PC-9 (cell line): Measurements from ENCODE around the gene TMEM150C. TPM values are rescaled to one million over a fixed set of nuclear protein-coding genes. Genes with fewer than 3 reads are reported as not detected.

Experiments
- BruUV-seq: library from RNA; stranded (reverse); fragments of 400-500 nt; replicated peaks from 2 replicates; lab custom pipeline; 2021; lab: Mats Ljungman, UMichigan
- CTCF ChIA-PET: fragments of 300-600 bp; sonication (Branson Sonifier 250); formaldehyde crosslinking; loops from one replicate; lab custom pipeline; 2022; ENCODE audit warnings: antibody characterized with exemption; lab: Charles Lee
- POLR2A ChIA-PET: fragments of 300-600 bp; sonication (Branson Sonifier 250); formaldehyde crosslinking; loops from one replicate; lab custom pipeline; 2022; ENCODE audit warnings: antibody characterized with exemption; ENCODE audit not compliant: unreplicated experiment; lab: Charles Lee
- DNase-seq, 2 experiments: peaks; one replicate each; pipeline versions ENCODE4 v3.0.0 to v3.0.0-alpha.2; 2015 to 2022; ENCODE audit warnings: mixed read lengths in 1 of 2
- H2AFZ ChIP-seq: fragments of 200-600 bp; sonication (generic); 2 replicates; pipeline ENCODE4 v1.8.1; 2017; ENCODE audit warnings: antibody characterized with exemption
- H3F3A ChIP-seq: fragments of 200-600 bp; sonication (generic); 2 replicates; pipeline ENCODE4 v1.8.1; 2017; ENCODE audit warnings: antibody characterized with exemption, mild to moderate bottlenecking, low read depth; ENCODE audit not compliant: insufficient read depth
- H3K27ac ChIP-seq: fragments of 200-600 bp; sonication (generic); 2 replicates; pipeline ENCODE4 v1.6.1; 2016; ENCODE audit warnings: mixed run types
- H3K27me3 ChIP-seq: fragments of 200-600 bp; sonication (generic); 2 replicates; pipeline ENCODE4 v1.6.1; 2016; ENCODE audit warnings: low read depth, mixed run types; ENCODE audit not compliant: insufficient read depth
- H3K36me3 ChIP-seq: fragments of 200-600 bp; sonication (generic); 2 replicates; pipeline ENCODE4 v1.6.1; 2016; ENCODE audit warnings: low read depth, mixed run types
- H3K4me1 ChIP-seq: fragments of 200-600 bp; sonication (generic); replicated peaks from 2 replicates; pipeline ENCODE4 v1.6.1; 2016; ENCODE audit warnings: mixed run types; ENCODE audit not compliant: insufficient read depth
- H3K4me2 ChIP-seq: fragments of 200-600 bp; sonication (generic); 2 replicates; pipeline ENCODE4 v1.6.1; 2017; ENCODE audit warnings: mixed run types
- H3K4me3 ChIP-seq: fragments of 200-600 bp; sonication (generic); 2 replicates; pipeline ENCODE4 v1.6.1; 2016; ENCODE audit warnings: mixed run types
- H3K79me2 ChIP-seq: fragments of 200-600 bp; sonication (generic); 2 replicates; pipeline ENCODE4 v1.6.1; 2017; ENCODE audit warnings: low read depth, mixed run types
- H3K9me2 ChIP-seq: fragments of 200-600 bp; sonication (generic); 2 replicates; pipeline ENCODE4 v1.8.1; 2017; ENCODE audit warnings: mild to moderate bottlenecking; ENCODE audit not compliant: insufficient read depth
- H3K9me3 ChIP-seq: fragments of 200-600 bp; sonication (generic); 2 replicates; pipeline ENCODE4 v1.8.1; 2016; ENCODE audit warnings: low read depth; ENCODE audit not compliant: insufficient read depth
- H4K20me1 ChIP-seq: fragments of 200-600 bp; sonication (generic); 2 replicates; pipeline ENCODE4 v1.8.1; 2017; ENCODE audit not compliant: insufficient read depth
- EZH2 ChIP-seq: fragments of 200-600 bp; sonication (generic); IDR thresholded peaks from 2 replicates; pipeline ENCODE4 v1.8.0; 2017; ENCODE audit warnings: antibody characterized with exemption, low read depth
- intact Hi-C: fragments of 100-400 bp; cut with micrococcal nuclease; formaldehyde crosslinking; loops from one replicate; pipeline ENCODE4 v1.10.0; 2022; ENCODE audit not compliant: unreplicated experiment
- total RNA-seq: library from RNA; stranded (reverse); gene quantifications from 2 replicates; pipeline ENCODE4 v1.2.3, GENCODE V29; 2021
- TF ChIP-seq, protein P1 (sequence below): fragments of 200-600 bp; sonication (generic); conservative IDR thresholded peaks from 2 replicates; pipeline ENCODE4 v1.6.1; 2017; ENCODE audit warnings: mixed run types, antibody characterized with exemption, mild to moderate bottlenecking, moderate library complexity

The TMEM150C gene
- total RNA-seq, 1 experiment from 2014 or later = 0.74 TPM

DNA sequence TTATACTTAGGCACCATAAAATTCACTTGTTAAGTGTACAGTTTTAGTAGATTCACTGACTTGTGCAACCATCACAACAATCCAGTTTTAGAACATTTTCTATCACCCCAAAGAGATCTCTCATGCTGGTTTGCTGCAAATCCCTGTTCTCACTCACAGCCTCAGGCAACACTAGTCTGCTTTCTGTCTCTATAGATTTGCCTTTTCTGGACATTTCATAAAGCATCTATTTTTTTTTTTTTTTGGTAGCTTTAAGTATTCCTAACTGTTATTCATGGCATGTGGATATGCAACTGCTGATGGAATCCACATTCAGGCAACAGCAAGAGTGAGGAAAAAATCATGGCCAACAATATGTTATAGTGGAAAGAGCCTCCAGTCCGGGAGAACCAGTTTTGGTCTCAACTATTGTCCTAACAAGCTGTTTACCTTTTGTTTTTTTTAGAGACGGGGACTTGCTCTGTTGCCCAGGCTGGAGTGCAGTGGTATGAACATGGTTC, 27.0 kb upstream of the TMEM150C start:
- Histone ChIP-seq H3K27ac (no peak overlapping the region), H3K4me3 (no peak overlapping the region), H3K4me2 (no peak overlapping the region), H2AFZ (no peak overlapping the region), H4K20me1 (no peaks in the 10 kb centered on the region), H3K79me2 (no peaks in the 10 kb centered on the region), H3K9me2 (no peaks in the 10 kb centered on the region), H3K36me3 (no peaks in the 10 kb centered on the region), H3K9me3 (no peaks in the 10 kb centered on the region), H3K27me3 (no peaks in the 10 kb centered on the region), H3F3A (no peaks in the 10 kb centered on the region), H3K4me1 (no peaks in the 10 kb centered on the region)
- BruUV-seq = no TSS peak
- DNase-seq = no peak
- POLR2A ChIA-PET = no interaction called here
- intact Hi-C loops = no loop called here
- CTCF ChIA-PET = interaction anchor here (0.6 kb wide), 1 partner anchor 323 kb away, joined by 3 read pairs; no protein-coding TSS in a partner anchor
- no peak for TF ChIP-seq EZH2
- TF ChIP-seq, protein P1, sequence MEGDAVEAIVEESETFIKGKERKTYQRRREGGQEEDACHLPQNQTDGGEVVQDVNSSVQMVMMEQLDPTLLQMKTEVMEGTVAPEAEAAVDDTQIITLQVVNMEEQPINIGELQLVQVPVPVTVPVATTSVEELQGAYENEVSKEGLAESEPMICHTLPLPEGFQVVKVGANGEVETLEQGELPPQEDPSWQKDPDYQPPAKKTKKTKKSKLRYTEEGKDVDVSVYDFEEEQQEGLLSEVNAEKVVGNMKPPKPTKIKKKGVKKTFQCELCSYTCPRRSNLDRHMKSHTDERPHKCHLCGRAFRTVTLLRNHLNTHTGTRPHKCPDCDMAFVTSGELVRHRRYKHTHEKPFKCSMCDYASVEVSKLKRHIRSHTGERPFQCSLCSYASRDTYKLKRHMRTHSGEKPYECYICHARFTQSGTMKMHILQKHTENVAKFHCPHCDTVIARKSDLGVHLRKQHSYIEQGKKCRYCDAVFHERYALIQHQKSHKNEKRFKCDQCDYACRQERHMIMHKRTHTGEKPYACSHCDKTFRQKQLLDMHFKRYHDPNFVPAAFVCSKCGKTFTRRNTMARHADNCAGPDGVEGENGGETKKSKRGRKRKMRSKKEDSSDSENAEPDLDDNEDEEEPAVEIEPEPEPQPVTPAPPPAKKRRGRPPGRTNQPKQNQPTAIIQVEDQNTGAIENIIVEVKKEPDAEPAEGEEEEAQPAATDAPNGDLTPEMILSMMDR = no peak

DNA sequence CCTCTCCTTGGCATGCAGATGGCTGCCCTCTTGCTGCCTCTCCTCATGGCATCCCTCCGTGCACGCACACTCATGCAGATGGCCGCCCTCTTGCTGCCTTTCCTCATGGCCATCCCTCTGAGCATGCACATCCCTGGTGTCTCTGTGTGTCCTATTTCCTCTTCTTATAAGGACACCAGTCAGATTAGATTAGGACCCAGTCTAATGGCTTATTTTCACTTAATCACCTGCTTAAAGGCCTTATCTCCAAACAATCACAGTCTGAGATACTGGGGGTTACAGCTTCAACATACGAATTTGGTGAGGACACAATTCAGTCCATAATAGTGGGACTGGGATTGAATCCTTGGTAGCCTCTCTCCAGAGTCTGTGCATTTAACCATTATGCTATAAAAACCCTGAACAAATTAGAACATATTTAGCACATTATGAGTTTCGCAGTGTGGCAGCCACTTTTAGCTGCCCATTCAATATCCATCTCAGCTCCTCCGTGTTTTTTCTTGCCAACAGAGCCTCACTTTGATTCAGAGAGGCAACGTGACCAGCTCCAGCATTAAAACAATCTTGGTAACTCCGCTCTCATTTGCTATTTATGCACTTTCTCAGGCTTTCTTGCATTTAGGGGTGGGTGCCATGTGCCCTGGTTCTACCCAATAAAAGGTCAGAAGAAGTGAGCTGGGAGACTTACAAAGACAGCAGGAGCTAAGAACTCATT, 26.2 kb upstream of the TMEM150C start:
- Histone ChIP-seq H3K36me3 (no peaks in the 10 kb centered on the region), H3F3A (no peaks in the 10 kb centered on the region), H3K9me2 (no peaks in the 10 kb centered on the region), H2AFZ (no peak overlapping the region), H4K20me1 (no peaks in the 10 kb centered on the region), H3K27me3 (no peaks in the 10 kb centered on the region), H3K4me1 (no peaks in the 10 kb centered on the region), H3K4me3 (no peak overlapping the region), H3K79me2 (no peaks in the 10 kb centered on the region), H3K27ac (no peak overlapping the region), H3K4me2 (no peak overlapping the region), H3K9me3 (no peaks in the 10 kb centered on the region)
- intact Hi-C loops = no loop called here
- no TSS peak for BruUV-seq
- CTCF ChIA-PET = no interaction called here
- DNase-seq = no peak
- POLR2A ChIA-PET = no interaction called here
- TF ChIP-seq, protein P1 = no peak
- no peak for TF ChIP-seq EZH2

DNA sequence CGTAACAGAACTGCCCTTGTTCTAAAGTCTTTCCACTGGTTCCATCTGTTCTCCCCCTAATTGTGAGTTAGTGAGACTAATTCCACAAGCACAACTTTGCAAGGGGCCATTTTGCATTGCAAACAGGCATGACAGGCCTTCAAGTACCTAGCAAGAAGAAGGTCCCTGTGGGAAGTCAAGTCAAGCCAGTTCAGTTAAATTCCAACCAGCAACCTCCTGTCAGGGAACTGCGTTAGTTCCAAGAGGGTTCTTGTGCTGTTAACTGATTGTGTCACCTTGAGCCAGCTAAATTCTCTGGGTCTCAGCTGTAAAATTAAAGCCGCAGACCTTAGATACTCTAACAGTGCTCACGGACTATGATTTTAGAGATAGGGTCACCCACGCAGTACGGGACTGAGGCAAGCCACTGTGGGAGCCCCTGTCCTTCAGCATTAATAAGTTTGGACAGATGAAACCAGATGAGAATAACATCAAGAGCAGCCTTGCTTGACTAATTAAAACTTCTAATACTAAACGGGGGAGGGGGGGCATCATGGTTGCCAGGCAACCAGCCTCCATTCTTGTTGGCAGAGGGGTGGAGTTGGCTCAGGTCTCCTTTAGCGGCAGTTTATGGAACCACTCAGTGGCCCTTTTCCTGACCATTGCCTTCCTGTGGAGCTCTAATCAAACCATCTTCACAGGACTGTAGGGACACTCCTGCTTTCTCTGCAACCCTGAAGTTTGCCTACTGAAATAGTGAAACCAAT, 24.1 kb upstream of the TMEM150C start:
- ChIA-PET CTCF (no interaction called here), POLR2A (no interaction called here)
- no peaks in the 10 kb centered on the region for H3K4me1 ChIP-seq
- no peaks in the 10 kb centered on the region for H3K9me3 ChIP-seq
- DNase-seq = no peak
- no peaks in the 10 kb centered on the region for H4K20me1 ChIP-seq
- no peaks in the 10 kb centered on the region for H3K79me2 ChIP-seq
- no peaks in the 10 kb centered on the region for H3K36me3 ChIP-seq
- no peak overlapping the region for H3K27ac ChIP-seq
- H3K4me2 ChIP-seq = no peak overlapping the region
- H3K27me3 ChIP-seq = no peaks in the 10 kb centered on the region
- TF ChIP-seq, protein P1 = no peak
- no peak for TF ChIP-seq EZH2
- intact Hi-C loops = no loop called here
- no peaks in the 10 kb centered on the region for H3F3A ChIP-seq
- no TSS peak for BruUV-seq
- no peaks in the 10 kb centered on the region for H3K9me2 ChIP-seq
- H2AFZ ChIP-seq = no peak overlapping the region
- no peak overlapping the region for H3K4me3 ChIP-seq
